Parathyroid adenoma (tissue), 2 donors: ENCODE results near the gene HRH2.

ENCODE experiments used
- H2AFZ ChIP-seq: fragments of 300-600 bp; sonication (generic); one replicate; pipeline ENCODE4 v1.7.0; 2017; ENCODE audit warnings: antibody characterized with exemption, mild to moderate bottlenecking
- H3K27ac ChIP-seq: fragments of 300-600 bp; sonication (generic); one replicate; pipeline ENCODE4 v1.7.0; 2017
- H3K27me3 ChIP-seq: fragments of 300-600 bp; sonication (generic); one replicate; pipeline ENCODE4 v1.7.0; 2017; ENCODE audit warnings: low read length; ENCODE audit not compliant: control insufficient read depth, insufficient read depth
- H3K36me3 ChIP-seq: fragments of 300-600 bp; sonication (generic); one replicate; pipeline ENCODE4 v1.7.0; 2017; ENCODE audit warnings: low read length; ENCODE audit not compliant: control insufficient read depth, insufficient read depth
- H3K4me1 ChIP-seq: fragments of 300-600 bp; sonication (generic); one replicate; pipeline ENCODE4 v1.7.0; 2017; ENCODE audit warnings: control low read depth
- H3K4me2 ChIP-seq: fragments of 300-600 bp; sonication (generic); one replicate; pipeline ENCODE4 v1.7.0; 2017; ENCODE audit warnings: low read length
- H3K4me3 ChIP-seq: fragments of 300-600 bp; sonication (generic); one replicate; pipeline ENCODE4 v1.7.0; 2017; ENCODE audit warnings: low read depth, low read length
- H3K79me2 ChIP-seq: fragments of 300-600 bp; sonication (generic); one replicate; pipeline ENCODE4 v1.7.0; 2017; ENCODE audit warnings: control low read depth
- H3K9ac ChIP-seq: fragments of 300-600 bp; sonication (generic); one replicate; pipeline ENCODE4 v1.7.0; 2017; ENCODE audit warnings: mild to moderate bottlenecking
- H3K9me3 ChIP-seq: fragments of 300-600 bp; sonication (generic); one replicate; pipeline ENCODE4 v1.7.0; 2017; ENCODE audit warnings: low read length; ENCODE audit not compliant: control insufficient read depth
- CTCF ChIP-seq: fragments of 300-600 bp; sonication (generic); IDR thresholded peaks from one replicate; pipeline ENCODE4 v1.7.0; 2017; ENCODE audit warnings: antibody characterized with exemption, mild to moderate bottlenecking
- donor health status: primary hyperparathyroidism.

HRH2 gene

DNA sequence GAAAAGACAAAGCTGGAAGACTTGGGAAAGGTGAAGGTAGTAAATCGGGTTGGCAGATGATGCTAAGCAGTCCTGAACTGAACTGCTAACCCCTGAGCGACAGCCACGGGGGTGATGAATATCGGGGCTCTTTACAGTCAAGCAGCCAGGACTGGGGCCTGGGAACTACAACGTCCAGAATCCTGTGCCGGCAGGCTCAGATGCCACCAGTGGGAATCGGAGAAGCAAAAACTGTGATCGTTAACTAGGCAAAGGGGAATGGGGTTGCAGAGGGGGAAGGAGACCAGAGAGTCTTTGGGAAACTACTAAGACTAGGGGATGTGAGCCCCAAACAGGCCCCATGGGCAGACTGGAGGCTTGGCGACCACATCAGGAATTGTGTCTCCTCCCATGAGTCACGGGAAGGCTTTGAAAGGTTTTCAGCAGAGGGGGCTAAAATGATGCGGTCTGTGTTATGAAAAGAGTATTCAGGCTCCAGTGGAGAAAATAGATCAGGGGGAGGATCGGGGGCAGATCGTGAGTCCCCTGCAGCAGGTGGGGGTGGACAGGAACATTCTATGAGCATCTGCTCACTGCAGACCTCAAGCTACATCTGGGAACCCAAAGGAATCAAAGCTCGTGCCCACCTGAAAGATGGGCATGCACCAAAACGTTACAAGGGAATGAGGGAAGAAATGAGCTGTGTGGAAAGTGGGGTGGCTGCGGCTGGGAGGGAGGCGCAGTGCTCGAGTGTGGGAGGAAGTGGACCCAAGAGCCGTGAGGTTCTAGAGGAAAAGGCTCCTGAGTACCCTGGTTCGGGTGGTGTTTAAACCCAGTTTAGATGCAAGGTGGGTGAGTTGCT lies 53.8 kb downstream of the HRH2 start:
- Histone ChIP-seq H3K27me3 (no peaks in the 10 kb centered on the region), H3K4me2 (no peak overlapping the region), H3K36me3 (no peaks in the 10 kb centered on the region), H3K9ac (no peak overlapping the region), H3K4me1 (peaks cover 3% of the 10 kb centered on the region), H3K4me3 (no peak overlapping the region), H3K27ac (no peak overlapping the region), H3K79me2 (no peaks in the 10 kb centered on the region), H3K9me3 (no peaks in the 10 kb centered on the region), H2AFZ (no peak overlapping the region)
- TF ChIP-seq CTCF = no peak

DNA sequence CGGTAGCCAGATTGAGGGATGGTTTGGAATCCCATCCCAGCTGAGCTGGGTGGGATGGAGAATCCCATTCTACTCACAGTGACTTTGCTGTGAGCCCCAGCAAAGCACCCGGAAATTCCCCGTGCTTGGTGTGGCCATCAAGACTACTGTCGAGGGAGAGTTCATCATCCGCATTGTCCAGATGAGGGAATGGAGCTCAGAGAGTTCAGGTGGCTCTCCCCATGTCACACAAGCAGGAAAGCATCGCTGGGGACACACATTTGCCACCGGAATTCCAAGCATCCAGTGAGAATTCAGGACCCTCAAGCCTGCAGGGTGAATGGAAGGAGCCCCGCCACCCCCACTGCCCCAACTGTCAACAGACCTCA lies 54.4 kb downstream of the HRH2 start:
- no peak overlapping the region for H3K27ac ChIP-seq
- no peak for TF ChIP-seq CTCF
- peaks cover 3% of the 10 kb centered on the region for H3K4me1 ChIP-seq
- H3K79me2 ChIP-seq = no peaks in the 10 kb centered on the region
- H3K9ac ChIP-seq = no peak overlapping the region
- H3K36me3 ChIP-seq = no peaks in the 10 kb centered on the region
- H3K9me3 ChIP-seq = no peaks in the 10 kb centered on the region
- H2AFZ ChIP-seq = no peak overlapping the region
- no peaks in the 10 kb centered on the region for H3K27me3 ChIP-seq
- no peak overlapping the region for H3K4me2 ChIP-seq
- H3K4me3 ChIP-seq = no peak overlapping the region

DNA sequence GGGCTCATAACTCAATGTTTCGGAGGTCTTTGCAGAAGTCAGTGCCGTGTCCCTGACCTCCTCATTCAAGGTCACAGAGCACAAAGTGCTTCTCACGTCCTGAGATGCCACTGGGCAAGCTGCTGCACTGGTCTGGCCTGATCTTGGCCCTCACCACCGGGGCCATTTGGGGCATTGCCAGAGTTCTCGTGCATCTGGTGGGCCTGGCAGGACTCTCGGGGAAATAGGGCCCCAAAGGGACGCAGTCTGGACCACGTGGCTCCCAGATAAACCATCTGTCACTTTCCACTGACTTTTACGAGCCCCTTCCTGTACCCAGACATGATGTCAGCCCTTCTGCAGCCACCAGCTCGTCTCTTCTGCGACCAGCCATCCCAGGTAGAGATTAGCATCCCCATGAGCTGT lies 54.8 kb downstream of the HRH2 start:
- no peaks in the 10 kb centered on the region for H3K79me2 ChIP-seq
- peaks cover 3% of the 10 kb centered on the region for H3K4me1 ChIP-seq
- H2AFZ ChIP-seq = no peak overlapping the region
- H3K36me3 ChIP-seq = no peaks in the 10 kb centered on the region
- no peak overlapping the region for H3K27ac ChIP-seq
- H3K9me3 ChIP-seq = no peaks in the 10 kb centered on the region
- H3K4me3 ChIP-seq = no peak overlapping the region
- H3K9ac ChIP-seq = no peak overlapping the region
- TF ChIP-seq CTCF = no peak
- H3K27me3 ChIP-seq = no peaks in the 10 kb centered on the region
- H3K4me2 ChIP-seq = no peak overlapping the region

DNA sequence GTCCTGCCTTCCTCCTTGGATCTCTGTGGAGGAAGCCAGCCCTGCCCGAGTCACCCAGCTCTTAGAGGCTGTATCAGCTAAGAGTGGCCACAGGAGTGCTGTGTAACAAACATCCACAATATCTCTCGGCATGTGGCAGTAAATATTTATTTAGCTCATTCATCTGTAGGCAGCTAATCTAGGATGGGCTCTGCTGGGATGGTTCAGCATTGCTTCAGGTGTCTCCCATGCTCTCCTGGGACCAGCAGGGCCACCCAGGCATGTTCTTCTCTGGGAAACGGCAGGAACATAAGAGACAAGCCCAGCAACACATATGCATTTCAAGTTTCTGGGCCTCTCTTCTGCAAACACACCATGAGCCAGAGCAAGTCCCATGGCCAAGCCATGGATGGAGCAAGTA lies 56.1 kb downstream of the HRH2 start:
- no peak overlapping the region for H3K4me3 ChIP-seq
- no peak for TF ChIP-seq CTCF

More for the DNA sequence above, 56.1 kb downstream of the HRH2 start:
- no peaks in the 10 kb centered on the region for H3K36me3 ChIP-seq
- no peaks in the 10 kb centered on the region for H3K27me3 ChIP-seq
- H2AFZ ChIP-seq = no peak overlapping the region
- H3K27ac ChIP-seq = no peak overlapping the region
- H3K4me1 ChIP-seq = peaks cover 3% of the 10 kb centered on the region
- no peak overlapping the region for H3K9ac ChIP-seq
- no peaks in the 10 kb centered on the region for H3K79me2 ChIP-seq
- no peak overlapping the region for H3K4me2 ChIP-seq
- no peaks in the 10 kb centered on the region for H3K9me3 ChIP-seq
